NCI-H2196 treated with DMSO at 0.1 percent for 48 hours (cell line): ENCODE measurements around the gene MLLT1.

Experiments used
- DNase-seq: peaks from one replicate; lab custom pipeline; 2025; ENCODE audit not compliant: unreplicated experiment; lab: John Stamatoyannopoulos, UW

The MLLT1 gene

DNA sequence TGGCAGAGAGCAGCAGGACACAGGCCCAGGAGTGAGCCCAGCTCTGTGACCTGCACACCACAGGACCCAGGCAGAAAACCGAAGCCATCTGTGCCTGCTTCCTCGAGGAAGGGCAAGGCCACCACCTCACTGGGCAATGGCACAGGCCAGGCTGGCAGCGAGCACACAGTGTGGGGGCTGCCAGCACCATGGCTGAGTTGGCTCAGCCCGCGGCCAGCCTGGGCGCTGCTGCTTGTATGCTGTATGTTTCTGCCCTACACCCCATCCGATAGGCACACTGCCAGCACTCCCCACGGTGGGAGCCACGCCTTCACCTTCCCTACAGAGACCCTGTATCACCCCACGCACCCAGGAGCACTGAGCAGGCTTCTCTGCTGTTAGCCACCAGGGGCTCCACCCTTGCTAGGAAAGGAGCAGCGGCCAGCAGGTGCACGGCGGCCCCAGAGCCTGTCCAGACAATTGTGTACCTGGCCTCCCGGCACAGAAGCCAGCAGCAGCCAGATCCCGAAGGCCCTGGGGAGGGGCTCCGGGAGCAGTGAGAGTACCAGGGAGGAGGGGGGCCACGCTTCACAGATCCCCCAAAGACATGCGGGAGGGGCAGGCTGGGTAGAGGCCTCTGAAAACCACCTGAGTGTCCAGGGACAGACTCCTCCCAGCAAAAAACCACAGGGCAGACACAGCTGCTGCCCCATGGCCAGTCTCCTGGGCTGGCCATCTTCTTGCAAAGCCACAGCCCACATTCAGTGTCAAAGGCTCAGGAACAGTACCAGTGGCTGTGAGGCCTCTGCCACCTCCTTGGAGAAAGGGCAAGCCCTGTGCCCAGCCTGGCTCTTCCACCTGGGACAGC is 56.1 kb downstream of the MLLT1 start:
- peak; percentile 83 for DNase-seq

GRCh38 chr19:6222884-6223283 is 56.9 kb downstream of the MLLT1 start:
- no peak for DNase-seq

GRCh38 chr19:6221878-6222746 is 57.7 kb downstream of the MLLT1 start:
- peak; percentile 66 for DNase-seq

DNA sequence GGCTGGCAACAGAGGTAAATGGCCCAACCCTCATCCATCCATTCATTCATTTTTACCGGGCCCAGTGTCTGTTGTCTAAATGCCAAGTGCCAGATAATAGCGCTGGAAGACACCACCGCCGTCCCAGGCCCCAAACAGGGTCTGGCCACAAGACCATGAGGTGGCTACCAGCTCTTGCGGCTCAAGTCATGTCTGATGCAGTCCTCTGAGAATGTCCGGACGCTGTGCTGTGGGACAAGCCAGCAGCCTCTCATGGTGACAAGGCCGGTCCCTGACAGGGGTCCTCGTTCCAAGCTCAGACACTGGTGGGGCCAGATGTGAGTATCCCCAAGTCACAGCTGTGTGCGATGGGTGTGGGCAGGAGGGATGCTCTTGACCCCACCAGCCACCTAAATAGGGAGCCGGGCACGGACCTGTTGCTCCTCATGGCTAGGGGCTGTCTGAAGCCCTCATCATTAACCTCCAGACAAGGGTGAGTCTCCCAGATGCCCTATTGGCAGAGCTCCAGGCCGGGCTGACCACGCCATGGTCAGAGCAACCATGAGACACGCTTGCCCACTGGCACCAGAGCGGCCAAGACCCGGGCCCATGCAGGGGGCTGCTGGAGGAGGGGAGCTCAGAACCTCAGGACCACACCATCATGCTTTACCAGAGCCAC is 58.4 kb downstream of the MLLT1 start:
- DNase-seq, result no peak

- DNase-seq, result no peak
Observed at GRCh38 chr19:6220385-6221191, 59.2 kb downstream of the MLLT1 start.

- DNase-seq, result no peak
Observed at GRCh38 chr19:6219586-6220290, 60.0 kb downstream of the MLLT1 start.

- no peak for DNase-seq
Observed at GRCh38 chr19:6219147-6219525, 60.6 kb downstream of the MLLT1 start.

GRCh38 chr19:6218491-6219146 is 61.2 kb downstream of the MLLT1 start:
- peak; percentile 77 for DNase-seq

DNA sequence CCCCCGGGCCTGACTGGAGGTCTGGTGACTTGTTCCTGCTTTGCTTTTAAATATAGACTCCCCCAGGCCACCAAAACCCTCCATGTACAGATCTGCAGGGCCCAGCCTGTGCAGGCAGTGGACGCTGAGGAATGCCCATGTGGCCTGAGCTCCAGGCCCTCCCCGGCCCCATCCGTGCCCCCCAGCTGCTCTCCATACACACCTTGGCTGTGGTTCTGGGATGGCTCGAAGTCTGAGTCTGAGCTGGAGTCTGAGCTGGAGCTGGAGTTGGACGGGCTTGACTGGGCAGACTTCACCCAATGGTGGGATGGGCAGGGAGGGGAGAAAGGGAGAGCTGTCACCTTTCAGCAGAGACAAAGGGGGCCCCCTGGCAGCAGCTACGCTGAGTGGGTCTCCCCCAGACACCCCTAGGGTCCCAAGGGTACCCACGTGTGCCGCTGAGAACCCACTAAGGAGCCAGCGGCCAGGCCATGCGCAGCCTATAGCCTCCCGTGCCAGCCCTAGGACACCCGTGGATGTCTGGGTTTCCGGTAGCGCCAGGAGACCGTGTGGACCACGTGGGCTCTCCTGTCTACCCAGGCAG is 61.9 kb downstream of the MLLT1 start:
- DNase-seq, result no peak

- peak; percentile 60 for DNase-seq
Observed at GRCh38 chr19:6216996-6217751, 62.6 kb downstream of the MLLT1 start.

GRCh38 chr19:6216236-6216995 is 63.4 kb downstream of the MLLT1 start:
- no peak for DNase-seq

GRCh38 chr19:6215701-6216235 is 64.0 kb downstream of the MLLT1 start:
- DNase-seq, result no peak

- no peak for DNase-seq
Observed at GRCh38 chr19:6214881-6215541, 64.8 kb downstream of the MLLT1 start.

DNA sequence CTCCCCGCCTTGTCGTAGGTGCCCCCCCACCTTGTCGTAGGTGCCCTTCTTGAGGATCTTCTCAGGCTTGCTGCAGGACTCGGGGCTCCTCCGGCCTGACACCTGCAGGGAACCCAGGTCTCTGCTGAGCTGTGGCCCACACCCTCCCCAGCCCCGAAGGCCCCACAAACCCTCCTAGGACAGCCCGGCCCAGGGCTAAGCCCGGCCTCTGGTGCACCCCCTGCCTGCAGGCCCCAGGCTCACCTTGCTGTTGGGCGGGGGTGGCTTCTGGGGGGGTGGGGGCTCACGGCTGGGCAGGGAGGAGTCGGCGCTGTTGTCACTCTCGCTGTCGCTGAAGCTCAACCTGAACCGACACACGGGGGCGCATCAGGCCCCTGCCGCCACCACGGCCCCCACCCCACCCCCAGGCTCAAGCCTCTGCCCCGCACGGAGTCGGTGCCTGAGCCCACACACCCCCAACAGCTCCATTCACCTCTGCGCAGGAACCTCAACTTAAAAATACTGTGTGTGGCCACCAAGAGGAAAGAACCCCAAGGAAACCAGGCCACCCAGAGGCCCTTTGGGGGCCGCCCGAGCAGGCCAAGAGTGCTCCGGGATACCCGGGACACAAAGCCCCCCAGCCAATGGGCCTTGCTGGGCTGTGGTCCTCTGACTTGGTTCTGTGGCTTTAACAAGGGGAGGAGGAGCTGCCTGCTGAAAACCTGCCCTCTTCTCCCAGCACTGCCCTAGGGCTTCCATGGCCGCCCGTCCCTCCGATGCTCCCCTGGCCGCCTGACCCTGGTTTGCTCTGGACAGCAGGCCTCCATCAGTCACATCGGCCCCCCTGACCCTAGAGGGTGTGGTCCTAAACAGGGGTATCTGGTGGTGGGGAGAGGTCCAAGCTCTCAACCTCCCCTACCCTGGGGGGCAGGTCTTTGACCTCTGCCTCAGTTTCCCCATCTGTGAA is 65.8 kb downstream of the MLLT1 start:
- DNase-seq, result no peak

GRCh38 chr19:6213266-6213595 is 66.5 kb downstream of the MLLT1 start:
- DNase-seq, result no peak
